ENCODE results near the gene NBPF9.
"Not testable (repeated sequence)": the region's sequence is repeated elsewhere in the genome, so short reads cannot be mapped to it uniquely, and the experiment has no call there.

DNA sequence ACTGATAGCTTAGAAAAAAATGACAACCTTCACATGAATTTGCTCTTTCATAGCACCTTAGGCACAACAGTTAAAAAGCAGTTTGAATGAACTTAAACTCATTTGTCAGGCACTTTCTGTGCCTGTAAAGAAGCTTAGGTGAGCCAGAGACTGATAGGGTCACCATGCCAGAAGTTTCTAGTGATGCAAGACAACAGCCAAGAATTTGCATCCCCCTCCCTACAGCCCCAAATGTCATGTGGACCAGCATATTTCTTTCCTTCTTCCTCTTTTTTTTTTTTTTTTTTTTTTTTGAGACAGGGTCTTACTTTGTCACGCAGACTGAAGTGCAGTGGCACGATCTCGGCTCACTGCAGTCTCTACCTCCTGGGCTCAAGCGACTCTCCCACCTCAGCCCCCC lies 89.8 kb downstream of the NBPF9 start:
- TF ChIP-seq, protein P1, sequence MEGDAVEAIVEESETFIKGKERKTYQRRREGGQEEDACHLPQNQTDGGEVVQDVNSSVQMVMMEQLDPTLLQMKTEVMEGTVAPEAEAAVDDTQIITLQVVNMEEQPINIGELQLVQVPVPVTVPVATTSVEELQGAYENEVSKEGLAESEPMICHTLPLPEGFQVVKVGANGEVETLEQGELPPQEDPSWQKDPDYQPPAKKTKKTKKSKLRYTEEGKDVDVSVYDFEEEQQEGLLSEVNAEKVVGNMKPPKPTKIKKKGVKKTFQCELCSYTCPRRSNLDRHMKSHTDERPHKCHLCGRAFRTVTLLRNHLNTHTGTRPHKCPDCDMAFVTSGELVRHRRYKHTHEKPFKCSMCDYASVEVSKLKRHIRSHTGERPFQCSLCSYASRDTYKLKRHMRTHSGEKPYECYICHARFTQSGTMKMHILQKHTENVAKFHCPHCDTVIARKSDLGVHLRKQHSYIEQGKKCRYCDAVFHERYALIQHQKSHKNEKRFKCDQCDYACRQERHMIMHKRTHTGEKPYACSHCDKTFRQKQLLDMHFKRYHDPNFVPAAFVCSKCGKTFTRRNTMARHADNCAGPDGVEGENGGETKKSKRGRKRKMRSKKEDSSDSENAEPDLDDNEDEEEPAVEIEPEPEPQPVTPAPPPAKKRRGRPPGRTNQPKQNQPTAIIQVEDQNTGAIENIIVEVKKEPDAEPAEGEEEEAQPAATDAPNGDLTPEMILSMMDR (IDR thresholded peaks at IDR 0.05), result not testable (repeated sequence)
- not testable (repeated sequence) for TF ChIP-seq POLR2A (IDR thresholded peaks at IDR 0.05)

Data from breast epithelium (tissue), 3 donors.